ENCODE data around the gene CCDC197. TPM values are rescaled to one million over a fixed set of nuclear protein-coding genes. Genes with fewer than 3 reads are reported as not detected.

Gene CCDC197
- total RNA-seq, 2 experiments from 2014 or later, result not detected

GRCh38 chr14:93989939-93990338 lies 7.2 kb upstream of the CCDC197 start:
- ChIA-PET POLR2A (no interaction called here), CTCF (no interaction called here)
- no peak overlapping the region for H3K4me3 ChIP-seq (ENCODE audit: low read length)
- DNase-seq (no peak), ATAC-seq (ENCODE audit: poor library complexity) (no peak)
- Mint-ChIP-seq H3K4me1 (ENCODE audit: low read depth) (no peaks in the 10 kb centered on the region), H3K4me3 (no peak overlapping the region), H3K27ac (no peak overlapping the region), H3K36me3 (ENCODE audit: low read depth) (no peaks in the 10 kb centered on the region), H3K27me3 (no peaks in the 10 kb centered on the region), H3K9me3 (no peaks in the 10 kb centered on the region)
- intact Hi-C loops (cut with DNase I, micrococcal nuclease), result no loop called here
- TF ChIP-seq CTCF (IDR thresholded peaks at IDR 0.05), result no peak
- no peaks in the 10 kb centered on the region for H3K4me1 ChIP-seq (ENCODE audit: insufficient read depth, low read length)
- no peaks in the 10 kb centered on the region for H3K36me3 ChIP-seq (ENCODE audit: insufficient read depth, low read length)
- peaks cover 0 to 4% of the 10 kb centered on the region in 2 experiments for H3K9me3 ChIP-seq (ENCODE audit: control insufficient read depth in 1 of 2, insufficient read depth in 1 of 2, low read length in 2 of 2)
- no peak overlapping the region for H3K27ac ChIP-seq (ENCODE audit: low read depth in 1 of 2, low read length in 2 of 2)
- H3K27me3 ChIP-seq (ENCODE audit: control insufficient read depth in 1 of 2, insufficient read depth in 2 of 2, low read length in 2 of 2), result no peaks in the 10 kb centered on the region

GRCh38 chr14:93991212-93991611 lies 5.9 kb upstream of the CCDC197 start:
- Histone ChIP-seq H3K9me3 (ENCODE audit: control insufficient read depth in 1 of 2, insufficient read depth in 1 of 2, low read length in 2 of 2) (peaks cover 0 to 4% of the 10 kb centered on the region in 2 experiments), H3K27me3 (ENCODE audit: control insufficient read depth in 1 of 2, insufficient read depth in 2 of 2, low read length in 2 of 2) (no peaks in the 10 kb centered on the region), H3K27ac (ENCODE audit: low read depth in 1 of 2, low read length in 2 of 2) (no peak overlapping the region), H3K4me3 (ENCODE audit: low read length) (no peak overlapping the region), H3K36me3 (ENCODE audit: insufficient read depth, low read length) (no peaks in the 10 kb centered on the region), H3K4me1 (ENCODE audit: insufficient read depth, low read length) (no peaks in the 10 kb centered on the region)
- Mint-ChIP-seq H3K27ac (no peak overlapping the region), H3K4me1 (ENCODE audit: low read depth) (no peaks in the 10 kb centered on the region), H3K36me3 (ENCODE audit: low read depth) (no peaks in the 10 kb centered on the region), H3K27me3 (no peaks in the 10 kb centered on the region), H3K4me3 (no peak overlapping the region), H3K9me3 (no peaks in the 10 kb centered on the region)
- no peak for TF ChIP-seq CTCF (IDR thresholded peaks at IDR 0.05)
- intact Hi-C loops (cut with DNase I, micrococcal nuclease), result no loop called here
- ChIA-PET CTCF (interaction anchor here (1.3 kb wide), 1 partner anchor 20 kb away, joined by 4 read pairs; no protein-coding TSS in a partner anchor), POLR2A (interaction anchor here (0.7 to 2.7 kb wide), 2 partner anchors 13 to 21 kb away, joined by 3 to 11 read pairs; no protein-coding TSS in a partner anchor)
- DNase-seq, result no peak
- ATAC-seq (ENCODE audit: poor library complexity), result no peak

GRCh38 chr14:93991649-93992048 lies 5.5 kb upstream of the CCDC197 start:
- Mint-ChIP-seq H3K9me3 (no peaks in the 10 kb centered on the region), H3K27ac (no peak overlapping the region), H3K4me3 (no peak overlapping the region), H3K27me3 (no peaks in the 10 kb centered on the region), H3K36me3 (ENCODE audit: low read depth) (no peaks in the 10 kb centered on the region), H3K4me1 (ENCODE audit: low read depth) (no peaks in the 10 kb centered on the region)
- Histone ChIP-seq H3K27me3 (ENCODE audit: control insufficient read depth in 1 of 2, insufficient read depth in 2 of 2, low read length in 2 of 2) (peaks cover 0 to under 1% of the 10 kb centered on the region in 2 experiments), H3K27ac (ENCODE audit: low read depth in 1 of 2, low read length in 2 of 2) (no peak overlapping the region), H3K36me3 (ENCODE audit: insufficient read depth, low read length) (no peaks in the 10 kb centered on the region), H3K9me3 (ENCODE audit: control insufficient read depth in 1 of 2, insufficient read depth in 1 of 2, low read length in 2 of 2) (peaks cover 0 to 4% of the 10 kb centered on the region in 2 experiments), H3K4me3 (ENCODE audit: low read length) (no peak overlapping the region), H3K4me1 (ENCODE audit: insufficient read depth, low read length) (no peaks in the 10 kb centered on the region)
- DNase-seq, result no peak
- no peak for ATAC-seq (ENCODE audit: poor library complexity)
- ChIA-PET POLR2A (interaction anchor here (2.7 kb wide), 1 partner anchor 14 kb away, joined by 11 read pairs; no protein-coding TSS in a partner anchor), CTCF (interaction anchor here (1.3 kb wide), 1 partner anchor 21 kb away, joined by 4 read pairs; no protein-coding TSS in a partner anchor)
- intact Hi-C loops (cut with DNase I, micrococcal nuclease), result no loop called here
- no peak for TF ChIP-seq CTCF (IDR thresholded peaks at IDR 0.05)

Data from CD4-positive, alpha-beta T cell (primary cell).